HCT116 (cell line): ENCODE results near the gene VAV2. TPM values are rescaled to one million over a fixed set of nuclear protein-coding genes. Genes with fewer than 3 reads are reported as not detected.

Experiments used
- ATAC-seq: fragments of 200-7000 bp; cut with Tn5 transposase; 2 replicates; pipeline ENCODE4 v1.9.1; 2020; ENCODE audit warnings: mild to moderate bottlenecking, moderate library complexity
- BruUV-seq: library from RNA; stranded (reverse); fragments of 400-500 nt; replicated peaks from 2 replicates; lab custom pipeline; 2021; lab: Mats Ljungman, UMichigan
- CTCF ChIA-PET: fragments of 300-600 bp; sonication (Branson Sonifier 250); formaldehyde crosslinking; loops from one replicate; lab custom pipeline; 2021; ENCODE audit warnings: antibody characterized with exemption; lab: Charles Lee
- POLR2A ChIA-PET: fragments of 300-600, 350-600 bp; sonication (Branson Sonifier 250); formaldehyde crosslinking; loops from one replicate; lab custom pipeline; 2021; ENCODE audit warnings: antibody characterized with exemption; lab: Charles Lee
- RAD21 ChIA-PET, 2 experiments: fragments of 300-600 bp; sonication (Branson Sonifier 250); formaldehyde crosslinking; loops; one replicate each; lab custom pipeline; 2023; ENCODE audit warnings: low total read pairs in 2 of 2; ENCODE audit not compliant: uncharacterized antibody in 2 of 2, unreplicated experiment in 2 of 2, low non-redundant PET in 1 of 2; lab: Charles Lee
- DNase-seq: peaks from one replicate; pipeline ENCODE4 v3.0.0-alpha.2; 2010; ENCODE audit warnings: low read depth, low spot score
- H2AFZ ChIP-seq: fragments of 200-600 bp; shearing (Covaris generic), sonication (generic); 2 replicates; pipeline ENCODE4 v1.6.1; 2017; ENCODE audit warnings: low read depth, mixed run types, mixed read lengths, antibody characterized with exemption, low read length; ENCODE audit not compliant: poor library complexity, severe bottlenecking
- H3K27ac ChIP-seq: 2 replicates; pipeline ENCODE4 v1.5.1; 2012; ENCODE audit warnings: low read depth, low read length
- H3K27me3 ChIP-seq: fragments of 200-600 bp; sonication (generic); 2 replicates; pipeline ENCODE4 v1.6.1; 2016; ENCODE audit warnings: mixed run types, low read length, mixed read lengths; ENCODE audit not compliant: insufficient read depth
- H3K36me3 ChIP-seq, 2 experiments: fragments of 200-500 bp in 1 of 2; fragments of 200-600 bp in 1 of 2; sonication (Bioruptor generic) in 1 of 2; sonication (generic) in 1 of 2; 2 replicates each; pipeline versions ENCODE4 v1.5.1 to v1.6.1; 2014 to 2016; ENCODE audit warnings: low read length in 2 of 2, inconsistent platforms in 1 of 2, mixed read lengths in 1 of 2, mixed run types in 1 of 2; ENCODE audit not compliant: insufficient read depth in 2 of 2, control insufficient read depth in 1 of 2
- H3K4me1 ChIP-seq, 2 experiments: fragments of 200-600 bp in 1 of 2; sonication (generic) in 1 of 2; 2 replicates each; pipeline versions ENCODE4 v1.5.1 to v1.6.1; 2012 to 2017; ENCODE audit warnings: low read length in 2 of 2, inconsistent platforms in 1 of 2, mild to moderate bottlenecking in 1 of 2, mixed read lengths in 1 of 2, mixed run types in 1 of 2, moderate library complexity in 1 of 2; ENCODE audit not compliant: insufficient read depth in 2 of 2, control insufficient read depth in 1 of 2
- H3K4me2 ChIP-seq: fragments of 200-600 bp; sonication (generic); 2 replicates; pipeline ENCODE4 v1.6.1; 2017; ENCODE audit warnings: mixed run types, low read length, mixed read lengths
- H3K4me3 ChIP-seq, 2 experiments: fragments of 200-600 bp in 1 of 2; sonication (generic) in 1 of 2; replicated peaks in 1 of 2; 2 replicates each; pipeline ENCODE4 v1.5.1; 2011 to 2016; ENCODE audit warnings: low read length in 2 of 2, control low read depth in 1 of 2, low read depth in 1 of 2, mild to moderate bottlenecking in 1 of 2, mixed read lengths in 1 of 2, mixed run types in 1 of 2
- H3K79me2 ChIP-seq: fragments of 200-600 bp; sonication (generic); 2 replicates; pipeline ENCODE4 v1.6.1; 2017; ENCODE audit warnings: mild to moderate bottlenecking, mixed run types, low read length, moderate library complexity, mixed read lengths; ENCODE audit not compliant: insufficient read depth
- H3K9ac ChIP-seq: fragments of 200-600 bp; sonication (generic); 2 replicates; pipeline ENCODE4 v1.6.1; 2016; ENCODE audit warnings: low read length, mixed read lengths
- H3K9me2 ChIP-seq: fragments of 200-600 bp; sonication (generic), shearing (Covaris generic); 2 replicates; pipeline ENCODE4 v1.6.1; 2017; ENCODE audit warnings: mixed run types, mild to moderate bottlenecking, moderate library complexity; ENCODE audit not compliant: insufficient read depth
- H3K9me3 ChIP-seq, 2 experiments: fragments of 200-500 bp in 1 of 2; fragments of 200-600 bp in 1 of 2; sonication (Bioruptor generic) in 1 of 2; sonication (generic) in 1 of 2; 2 replicates each; pipeline ENCODE4 v1.6.1; 2014 to 2017; ENCODE audit warnings: low read length in 2 of 2, mixed read lengths in 2 of 2, inconsistent platforms in 1 of 2, low read depth in 1 of 2, mild to moderate bottlenecking in 1 of 2, mixed run types in 1 of 2, moderate library complexity in 1 of 2; ENCODE audit not compliant: control insufficient read depth in 1 of 2, insufficient read depth in 1 of 2
- H4K20me1 ChIP-seq: fragments of 200-600 bp; sonication (generic), shearing (Covaris generic); 2 replicates; pipeline ENCODE4 v1.6.1; 2017; ENCODE audit warnings: mixed run types, mild to moderate bottlenecking, moderate library complexity; ENCODE audit not compliant: insufficient read depth
- CBX3 ChIP-seq: IDR thresholded peaks from 2 replicates; pipeline ENCODE4 v1.6.1; 2012; ENCODE audit warnings: low read depth
- CEBPB ChIP-seq: IDR thresholded peaks from 2 replicates; pipeline ENCODE4 v1.6.1; 2012; ENCODE audit warnings: low read depth
- ELF1 ChIP-seq: IDR thresholded peaks from 2 replicates; pipeline ENCODE4 v1.6.1; 2012; ENCODE audit warnings: low read depth, borderline replicate concordance
- JUND ChIP-seq: IDR thresholded peaks from 2 replicates; pipeline ENCODE4 v1.6.1; 2012
- SP1 ChIP-seq: IDR thresholded peaks from 2 replicates; pipeline ENCODE4 v1.6.1; 2012; ENCODE audit warnings: low read depth
- intact Hi-C: fragments of 100-400 bp; cut with micrococcal nuclease; formaldehyde crosslinking; loops from 2 replicates; pipeline ENCODE4 v1.10.0; 2022
- total RNA-seq: library from RNA; stranded (reverse); gene quantifications from one replicate; pipeline ENCODE4 v1.2.1, GENCODE V29; 2021; ENCODE audit not compliant: unreplicated experiment

VAV2 gene
- total RNA-seq, 1 experiment from 2014 or later, result 33.2 TPM

- CTCF ChIA-PET, result no interaction called here
- H3K9me2 ChIP-seq, result no peaks in the 10 kb centered on the region
- POLR2A ChIA-PET, result no interaction called here
- no peaks in the 10 kb centered on the region for H4K20me1 ChIP-seq
- no peak overlapping the region for H2AFZ ChIP-seq
- H3K27ac ChIP-seq, result no peak overlapping the region
- ATAC-seq (no peak), DNase-seq (no peak)
- H3K4me3 ChIP-seq, result no peak overlapping the region
- RAD21 ChIA-PET, result no interaction called here
- H3K9ac ChIP-seq, result no peak overlapping the region
- BruUV-seq, result no TSS peak
- intact Hi-C loops, result no loop called here
- peaks cover 95% of the 10 kb centered on the region for H3K79me2 ChIP-seq
- H3K4me2 ChIP-seq, result no peak overlapping the region
- H3K27me3 ChIP-seq, result no peaks in the 10 kb centered on the region
- TF ChIP-seq CEBPB (no peak), SP1 (no peak), JUND (no peak), ELF1 (no peak), CBX3 (no peak)
- H3K4me1 ChIP-seq, result no peaks in the 10 kb centered on the region
- no peaks in the 10 kb centered on the region for H3K36me3 ChIP-seq
- no peaks in the 10 kb centered on the region for H3K9me3 ChIP-seq
Measured at GRCh38 chr9:133976191-133976861, 15.8 kb downstream of the VAV2 start.

GRCh38 chr9:133975511-133975910, 16.6 kb downstream of the VAV2 start:
- Histone ChIP-seq H3K27ac (no peak overlapping the region), H3K79me2 (peaks cover 93% of the 10 kb centered on the region), H3K9me3 (no peaks in the 10 kb centered on the region), H2AFZ (no peak overlapping the region), H4K20me1 (no peaks in the 10 kb centered on the region), H3K9me2 (no peaks in the 10 kb centered on the region), H3K4me1 (no peaks in the 10 kb centered on the region), H3K4me3 (no peak overlapping the region), H3K27me3 (no peaks in the 10 kb centered on the region), H3K9ac (no peak overlapping the region), H3K36me3 (no peaks in the 10 kb centered on the region), H3K4me2 (no peak overlapping the region)
- CTCF ChIA-PET, result no interaction called here
- no peak for TF ChIP-seq CEBPB
- POLR2A ChIA-PET, result no interaction called here
- RAD21 ChIA-PET, result no interaction called here
- BruUV-seq, result no TSS peak
- DNase-seq (no peak), ATAC-seq (no peak)
- intact Hi-C loops, result no loop called here
